Measurements from ENCODE around the gene CDT1.

GRCh38 chr16:88815227-88815626 is 11.6 kb downstream of the CDT1 start:
- TF ChIP-seq CTCF (IDR thresholded peaks at IDR 0.05; ENCODE audit: poor library complexity): no peak
- no peak for TF ChIP-seq EZH2 (IDR thresholded peaks at IDR 0.05; ENCODE audit: borderline replicate concordance)
